HG03354 (cell line): Measurements from ENCODE around the gene FAM24A.
"Not testable (repeated sequence)": the region's sequence is repeated elsewhere in the genome, so short reads cannot be mapped to it uniquely, and the experiment has no call there.

ENCODE experiments used
- ATAC-seq: cut with Tn5 transposase; IDR thresholded peaks from one replicate; pipeline ENCODE4 v1.9.1; 2021; ENCODE audit warnings: mild to moderate bottlenecking; ENCODE audit not compliant: unreplicated experiment, poor library complexity, severe bottlenecking

Gene FAM24A

GRCh38 chr10:122910310-122910709 is at the start of gene FAM24A:
Gene FAM24A (plus strand): TSS chr10:122910610. CDS start chr10:122911635, 1,025 bp downstream.
- ATAC-seq = no peak

- no peak for ATAC-seq
Measured at GRCh38 chr10:122861711-122862161, 48.7 kb upstream of the FAM24A start.

GRCh38 chr10:122863216-122864193 is 46.9 kb upstream of the FAM24A start:
- ATAC-seq = no peak

GRCh38 chr10:122864194-122864592 is 46.2 kb upstream of the FAM24A start:
- ATAC-seq = no peak

GRCh38 chr10:122864901-122865300 is 45.5 kb upstream of the FAM24A start:
- no peak for ATAC-seq

GRCh38 chr10:122866757-122867482 is 43.5 kb upstream of the FAM24A start:
- not testable (repeated sequence) for ATAC-seq

- ATAC-seq = not testable (repeated sequence)
Measured at GRCh38 chr10:122868768-122869167, 41.6 kb upstream of the FAM24A start.

GRCh38 chr10:122871947-122872346 is 38.5 kb upstream of the FAM24A start:
- ATAC-seq = not testable (repeated sequence)

- ATAC-seq = no peak
Measured at GRCh38 chr10:122875843-122876466, 34.5 kb upstream of the FAM24A start.

- ATAC-seq = no peak
Measured at GRCh38 chr10:122876467-122876855, 33.9 kb upstream of the FAM24A start.

- no peak for ATAC-seq
Measured at GRCh38 chr10:122877264-122877663, 33.1 kb upstream of the FAM24A start.

GRCh38 chr10:122878799-122879338 is 31.5 kb upstream of the FAM24A start:
- ATAC-seq = peak; percentile 11

- peak; percentile 84 for ATAC-seq
Measured at GRCh38 chr10:122879339-122880273, 30.8 kb upstream of the FAM24A start, which contains the start of gene FAM24B. Gene FAM24B (minus strand): TSS chr10:122879581. CDS start chr10:122850515, 29,066 bp downstream.

- no peak for ATAC-seq
Measured at GRCh38 chr10:122882766-122883165, 27.6 kb upstream of the FAM24A start.

GRCh38 chr10:122884166-122884565 is 26.2 kb upstream of the FAM24A start:
- ATAC-seq = no peak

- no peak for ATAC-seq
Measured at GRCh38 chr10:122894261-122894944, 16.0 kb upstream of the FAM24A start.

GRCh38 chr10:122903861-122904260 is 6.5 kb upstream of the FAM24A start:
- ATAC-seq = not testable (repeated sequence)

- no peak for ATAC-seq
Measured at GRCh38 chr10:122911889-122912484, 1.6 kb downstream of the FAM24A start.
